Activated naive CD8-positive, alpha-beta T cell treated with anti-CD3 and anti-CD28 coated beads, Interleukin-2, amount 50 U/mL, for 16 hours (primary cell): ENCODE results near the gene PREX1.
"Not testable (repeated sequence)": the region's sequence is repeated elsewhere in the genome, so short reads cannot be mapped to it uniquely, and the experiment has no call there.

ENCODE experiments used
- DNase-seq: peaks from one replicate; pipeline ENCODE4 v3.0.0-alpha.2; 2020; ENCODE audit warnings: low read depth, low spot score

PREX1 gene

DNA sequence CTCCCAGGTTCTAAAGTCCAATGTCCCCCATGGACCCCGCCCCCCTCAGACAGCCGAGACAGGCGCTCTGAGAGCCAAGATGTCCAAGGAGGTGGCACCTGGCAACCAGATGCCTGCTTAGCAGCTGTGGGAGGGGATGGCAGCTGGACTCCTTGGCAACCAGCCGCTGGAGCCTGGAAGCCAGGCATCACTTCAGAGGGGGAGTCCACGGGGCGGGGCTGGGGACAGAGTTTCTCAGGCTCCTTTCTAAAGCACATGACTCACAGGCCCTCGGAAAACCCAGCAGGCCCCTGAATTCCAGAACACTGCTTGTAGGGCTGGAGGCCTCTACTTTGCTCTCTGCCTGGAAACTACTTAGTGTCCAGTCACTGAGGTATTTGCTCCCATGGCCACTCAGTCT, 51.5 kb downstream of the PREX1 start:
- DNase-seq, result no peak

DNA sequence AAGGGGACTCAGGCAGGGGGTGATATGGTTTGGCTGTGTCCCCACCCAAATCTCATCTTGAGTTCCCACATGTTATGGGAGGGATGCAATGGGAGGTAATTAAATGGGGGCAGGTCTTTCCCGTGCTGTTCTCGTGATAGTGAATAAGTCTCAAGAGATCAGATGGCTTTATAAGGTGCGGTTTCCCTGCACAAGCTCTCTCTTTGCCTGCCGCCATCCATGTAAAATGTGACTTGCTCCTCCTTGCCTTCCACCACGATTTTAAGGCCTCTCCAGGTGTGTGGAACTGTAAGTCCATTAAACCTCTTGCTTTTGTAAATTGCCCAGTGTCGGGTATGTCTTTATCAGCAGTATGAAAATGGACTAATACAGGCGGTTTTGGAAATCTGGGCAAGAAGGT, 52.3 kb downstream of the PREX1 start:
- DNase-seq, result not testable (repeated sequence)

DNA sequence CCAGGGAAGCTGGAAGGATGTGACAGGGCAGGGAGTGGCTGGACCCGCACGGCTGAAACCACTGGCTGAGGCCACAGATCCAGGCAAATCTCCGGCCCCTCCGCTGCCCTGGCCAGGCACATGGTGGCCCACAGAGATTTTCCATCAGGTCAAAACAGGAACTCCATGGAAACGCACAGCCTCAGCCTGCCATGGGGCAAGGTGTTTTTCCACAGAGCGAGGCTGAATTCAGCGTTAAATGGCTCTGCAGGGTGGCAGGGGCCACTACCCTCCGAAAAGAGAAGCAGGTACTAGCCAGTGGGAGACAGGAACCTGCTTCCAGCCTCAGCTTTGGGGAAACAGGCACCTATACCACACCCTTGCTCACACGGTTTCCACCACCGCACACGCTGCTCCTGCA, 53.1 kb downstream of the PREX1 start:
- no peak for DNase-seq

DNA sequence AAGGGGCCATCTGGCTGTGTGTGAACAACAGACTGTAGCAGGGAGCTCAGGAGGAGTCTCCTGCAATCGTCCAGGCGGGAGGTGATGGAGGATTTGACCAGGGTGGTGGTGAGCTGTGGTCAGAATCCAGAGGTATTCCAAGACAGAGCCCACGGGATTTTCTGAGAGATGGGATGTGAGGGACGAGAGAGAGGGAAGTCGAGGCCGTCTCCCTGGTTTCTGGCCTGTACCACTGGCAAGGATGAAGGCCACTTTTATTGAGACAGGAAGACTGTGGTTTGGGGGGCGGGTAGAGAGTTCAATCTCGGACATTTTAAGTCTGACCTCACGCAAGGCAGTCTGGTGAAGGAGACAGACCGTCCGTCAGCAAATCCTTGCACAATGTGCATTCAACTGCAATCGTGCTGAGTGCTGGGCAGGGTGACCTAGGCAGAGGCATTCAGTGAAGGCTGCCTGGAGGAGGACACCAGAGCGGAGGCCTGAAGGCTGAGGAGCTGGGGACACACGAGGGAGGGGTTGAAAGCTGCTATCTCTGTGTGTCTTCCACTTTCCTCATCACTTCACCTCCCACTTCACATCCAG, 53.9 kb downstream of the PREX1 start:
- DNase-seq, result no peak

DNA sequence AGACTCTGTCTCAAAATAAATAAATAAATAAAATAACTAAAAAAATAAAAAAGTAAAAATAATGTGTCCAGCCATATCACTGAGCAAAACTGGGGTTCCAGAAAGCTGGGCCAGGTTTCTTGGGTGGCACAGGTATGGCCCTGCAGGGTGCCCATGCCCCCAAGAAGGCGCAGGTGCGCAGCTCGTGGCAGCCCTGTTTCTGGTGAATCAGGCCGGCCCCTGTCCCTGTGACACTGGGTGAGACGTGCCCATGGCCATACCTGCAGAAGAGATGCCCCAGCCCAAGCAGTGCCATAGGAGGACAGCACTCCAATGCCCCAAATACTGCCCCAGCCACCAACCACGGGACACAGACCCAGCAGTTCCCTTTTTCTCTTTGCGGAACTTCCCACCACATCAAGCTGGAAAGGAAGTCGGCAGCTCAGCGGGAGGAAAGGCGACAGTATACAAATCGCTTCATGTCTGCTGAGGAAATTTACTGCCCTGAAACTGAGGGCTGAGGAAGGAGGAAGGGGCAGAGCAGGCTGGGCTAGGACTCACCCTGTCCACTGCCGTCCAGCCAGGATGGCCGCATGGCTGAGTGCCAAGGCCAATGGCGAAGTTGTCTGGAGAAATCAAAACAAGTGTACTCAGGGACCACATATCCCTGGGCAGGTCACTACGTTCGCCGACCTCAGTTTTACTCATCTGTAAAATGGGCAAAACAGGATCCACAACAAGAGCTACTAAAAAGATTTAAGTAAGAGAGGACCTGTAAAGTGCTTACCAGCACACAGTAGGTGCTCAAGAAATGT, 55.4 kb downstream of the PREX1 start:
- no peak for DNase-seq

DNA sequence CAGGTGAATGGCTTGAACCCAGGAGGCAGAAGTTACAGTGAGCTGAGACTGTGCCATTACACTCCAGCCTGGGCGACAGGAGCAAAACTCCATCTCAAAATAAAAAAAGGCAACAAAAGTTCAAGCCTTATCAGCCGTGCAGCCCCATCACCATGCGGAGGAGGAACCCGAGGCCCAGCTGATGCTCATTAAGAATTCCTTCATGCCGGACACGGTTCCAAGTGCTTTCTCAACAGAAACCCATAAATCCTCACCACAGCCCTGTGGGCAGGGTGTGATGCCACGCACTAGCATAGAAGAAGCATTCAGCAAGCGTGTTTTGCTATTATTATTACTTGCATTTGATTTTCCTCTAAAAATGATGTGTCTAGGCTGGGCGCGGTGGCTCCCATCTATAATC, 56.3 kb downstream of the PREX1 start:
- DNase-seq, result no peak

DNA sequence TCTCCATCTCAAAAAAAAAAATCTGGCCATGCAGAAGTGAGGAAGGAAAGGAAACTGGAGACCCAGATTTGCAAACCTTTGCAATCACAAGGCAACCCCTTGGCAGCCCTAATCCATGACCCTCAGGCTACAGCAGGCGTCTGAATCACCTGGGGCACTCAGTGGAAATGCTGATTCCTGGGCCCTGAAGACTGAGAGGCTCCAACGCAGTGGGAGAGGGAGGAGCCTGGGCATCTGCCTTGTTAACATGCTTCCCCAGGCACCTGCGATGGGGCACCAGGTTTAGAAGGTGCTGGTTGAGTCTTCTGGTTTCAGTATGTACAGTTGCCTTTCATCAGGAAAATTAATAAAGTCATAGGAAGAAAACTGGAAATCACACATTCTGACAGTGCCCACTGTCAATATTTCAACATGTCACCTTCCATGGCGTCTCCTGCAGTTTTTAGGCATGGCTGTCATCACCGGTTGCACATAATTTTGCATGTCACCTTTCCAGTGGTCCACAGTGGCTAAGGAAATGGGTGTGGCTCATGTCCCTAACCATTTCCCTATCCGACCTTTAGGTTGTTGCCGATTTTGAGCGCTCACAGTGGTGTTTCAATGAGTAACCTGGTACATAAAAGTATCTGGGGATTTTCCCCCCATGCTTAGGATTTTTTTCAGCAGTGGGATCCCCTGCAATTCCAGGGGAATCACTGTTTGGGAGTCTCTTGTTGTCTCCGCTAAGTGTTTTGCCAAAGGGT, 56.9 kb downstream of the PREX1 start:
- DNase-seq, result no peak

DNA sequence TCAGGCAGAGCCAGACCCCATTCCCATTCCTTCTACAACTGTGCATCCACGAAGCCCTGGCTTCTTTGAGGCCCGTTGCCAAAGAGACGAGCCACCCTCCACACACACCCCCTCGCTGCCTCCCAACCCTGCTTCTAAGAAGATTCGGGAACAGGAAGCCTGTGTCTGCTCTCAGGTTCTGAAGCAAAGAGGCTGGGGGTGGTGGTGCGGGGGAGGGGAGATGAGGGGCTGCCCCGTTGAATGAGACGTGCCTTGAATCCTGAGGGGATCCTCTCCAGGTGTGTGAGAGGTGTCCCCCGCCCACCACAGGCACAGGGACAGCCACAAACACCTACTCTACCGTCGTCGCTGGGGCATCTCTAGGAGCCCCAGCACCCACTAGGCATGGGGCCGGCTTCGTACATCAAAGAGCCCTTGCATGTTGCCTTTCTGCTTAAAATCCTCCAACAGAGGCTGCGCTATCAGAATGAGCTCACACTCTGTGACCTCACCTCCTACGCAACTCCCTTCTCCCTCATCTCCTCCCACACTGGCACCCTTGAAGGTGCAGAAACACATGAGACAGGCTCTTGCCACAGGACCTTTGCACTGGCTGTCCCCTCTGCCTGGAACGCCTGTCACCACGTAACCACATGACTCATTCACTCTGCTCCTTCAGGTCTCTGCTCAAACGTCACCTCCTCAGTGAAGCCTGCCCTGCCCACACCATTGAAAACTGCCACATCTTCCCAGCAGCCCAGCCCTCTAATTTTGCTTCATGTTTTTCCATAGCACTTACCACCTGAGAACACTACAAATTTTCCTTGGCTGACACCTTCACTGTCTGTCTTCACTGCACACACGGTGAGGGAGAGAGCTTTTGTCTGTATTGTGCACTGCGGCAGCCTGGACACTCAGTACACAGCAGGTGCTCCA, 58.5 kb downstream of the PREX1 start:
- peak; percentile 91 for DNase-seq

DNA sequence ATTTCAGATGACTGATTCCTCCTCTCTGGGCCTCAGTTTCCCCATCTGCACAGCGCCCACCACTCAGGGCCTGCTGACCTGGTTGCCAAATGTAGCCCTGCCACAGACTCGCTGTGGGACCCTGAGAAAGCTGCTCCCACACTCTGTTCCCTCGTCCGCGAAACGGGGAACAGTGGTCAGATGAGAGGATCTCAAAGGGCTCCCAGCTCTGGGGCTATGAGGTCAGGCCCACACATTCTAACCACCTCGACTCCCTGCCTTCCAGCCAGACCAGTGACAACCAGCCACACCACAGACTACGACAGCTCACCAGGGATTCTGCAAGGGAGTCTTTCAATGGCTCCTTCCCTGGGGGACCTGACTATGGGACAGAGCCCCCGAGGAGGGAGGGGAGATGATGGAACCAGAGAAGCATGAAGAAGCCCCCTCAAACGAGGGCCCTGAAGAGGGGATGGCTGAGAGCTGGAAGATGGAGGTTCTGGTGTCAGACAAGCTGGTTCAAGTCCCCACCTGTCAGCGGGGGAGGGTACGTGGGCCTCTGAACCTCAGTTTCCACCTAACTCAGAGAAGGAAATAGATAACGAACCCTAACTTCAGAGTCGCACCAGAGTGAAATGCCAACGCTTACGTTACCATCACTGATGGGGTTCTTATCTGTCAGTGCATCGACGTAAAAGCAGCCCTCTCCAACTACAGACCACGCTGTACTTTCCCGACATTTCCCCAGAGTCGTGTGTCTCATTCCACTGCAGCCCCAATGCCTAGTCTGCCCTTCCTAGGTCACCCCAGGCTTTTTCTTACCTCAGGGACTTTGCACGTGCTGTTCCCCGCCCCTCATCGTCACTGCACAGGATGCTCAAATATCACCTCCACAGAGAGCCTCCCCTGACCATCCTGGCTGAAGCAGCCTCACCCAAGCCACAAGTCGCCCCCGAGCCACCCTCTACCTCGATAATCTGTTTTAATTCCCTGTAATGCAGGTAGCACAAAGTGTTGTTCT, 60.5 kb downstream of the PREX1 start:
- no peak for DNase-seq

DNA sequence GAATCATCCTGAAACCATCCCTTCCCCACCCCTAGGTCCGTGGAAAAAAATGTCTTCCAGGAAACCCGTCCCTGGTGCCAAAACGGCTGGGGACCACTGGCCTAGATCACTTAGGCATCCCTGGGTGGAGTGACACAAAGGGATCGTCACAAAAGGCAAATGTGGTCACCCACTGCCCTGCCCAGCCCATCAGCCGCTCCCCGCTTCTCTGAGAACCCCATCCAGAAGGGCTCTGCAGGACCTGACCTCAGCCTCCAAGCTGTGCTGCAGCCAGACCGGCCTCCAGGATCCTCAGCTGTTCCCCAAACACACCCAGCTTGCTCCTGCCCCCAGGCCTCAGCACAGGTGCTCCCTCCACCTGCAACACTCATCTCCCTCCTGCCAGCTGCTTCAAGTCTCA, 61.6 kb downstream of the PREX1 start:
- DNase-seq, result no peak

DNA sequence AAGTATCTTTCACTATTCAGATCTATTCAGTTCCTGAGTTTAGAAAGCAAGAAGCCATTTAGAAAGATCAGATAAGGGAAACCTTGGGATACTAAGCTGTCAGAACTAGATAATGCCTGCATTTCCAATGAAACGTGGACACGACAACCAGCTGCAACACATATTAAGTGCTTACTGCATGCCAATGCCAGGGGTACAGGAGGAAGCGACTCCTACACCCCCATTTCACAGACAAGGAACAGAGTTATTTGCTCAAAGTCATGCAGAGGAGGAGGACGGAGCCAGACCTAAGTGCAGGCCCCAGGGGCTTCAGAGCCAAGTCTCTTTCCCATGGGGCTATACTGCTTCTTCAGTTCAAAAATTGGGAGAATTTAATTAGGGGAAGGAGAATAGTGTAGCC, 62.4 kb downstream of the PREX1 start:
- no peak for DNase-seq

DNA sequence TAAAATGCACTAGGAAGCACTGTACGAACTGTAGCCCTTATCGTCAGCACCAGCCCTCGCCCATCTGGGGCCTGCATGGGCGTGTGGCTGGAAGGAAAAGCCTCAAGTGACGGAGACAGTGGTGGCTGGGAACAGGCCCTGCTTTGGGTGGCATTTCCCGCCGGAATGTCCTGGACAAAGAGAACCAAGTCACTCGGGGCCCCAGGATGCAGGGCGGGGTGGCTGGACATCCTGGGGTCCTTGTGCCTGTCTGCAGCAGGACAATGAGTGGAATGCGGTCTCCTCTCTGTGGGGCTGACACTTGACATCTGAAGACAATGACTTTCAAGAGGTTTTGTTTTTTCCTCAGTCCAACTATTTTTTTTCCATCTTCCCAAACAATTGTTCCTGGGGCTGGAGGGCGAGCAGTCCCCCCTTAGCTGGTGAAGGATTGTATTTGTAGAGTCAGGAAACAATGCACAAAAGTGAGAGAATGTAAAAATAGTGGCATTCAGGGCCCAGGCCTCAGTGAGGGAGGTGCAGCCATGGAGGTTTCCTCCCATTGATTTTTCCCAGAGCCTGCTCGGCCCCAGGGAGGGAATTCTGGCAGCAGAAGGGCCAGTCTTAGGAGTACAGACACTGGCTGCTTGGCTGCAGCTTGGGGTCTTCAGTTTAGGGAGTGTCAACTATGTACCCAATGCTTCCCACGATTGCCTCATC, 64.4 kb downstream of the PREX1 start:
- no peak for DNase-seq

DNA sequence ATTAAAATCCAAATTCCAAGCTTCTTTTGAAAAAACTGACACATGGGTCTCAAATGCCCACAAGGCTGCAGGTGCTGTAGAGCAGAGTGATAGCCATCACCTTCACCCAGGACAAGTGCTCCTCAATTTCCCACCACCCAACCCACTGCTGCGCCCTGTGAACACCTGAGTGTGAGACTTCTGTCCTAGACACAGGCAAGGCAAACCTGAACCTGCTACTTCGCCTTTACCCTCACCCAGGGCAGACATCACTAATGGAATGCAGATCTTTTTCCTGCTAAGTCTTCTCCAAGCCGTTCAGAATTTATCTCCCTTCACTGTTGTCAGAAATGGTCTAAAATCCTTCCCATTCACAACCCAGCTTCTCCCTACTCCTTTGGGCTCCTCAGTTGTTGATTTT, 65.9 kb downstream of the PREX1 start:
- DNase-seq, result no peak

DNA sequence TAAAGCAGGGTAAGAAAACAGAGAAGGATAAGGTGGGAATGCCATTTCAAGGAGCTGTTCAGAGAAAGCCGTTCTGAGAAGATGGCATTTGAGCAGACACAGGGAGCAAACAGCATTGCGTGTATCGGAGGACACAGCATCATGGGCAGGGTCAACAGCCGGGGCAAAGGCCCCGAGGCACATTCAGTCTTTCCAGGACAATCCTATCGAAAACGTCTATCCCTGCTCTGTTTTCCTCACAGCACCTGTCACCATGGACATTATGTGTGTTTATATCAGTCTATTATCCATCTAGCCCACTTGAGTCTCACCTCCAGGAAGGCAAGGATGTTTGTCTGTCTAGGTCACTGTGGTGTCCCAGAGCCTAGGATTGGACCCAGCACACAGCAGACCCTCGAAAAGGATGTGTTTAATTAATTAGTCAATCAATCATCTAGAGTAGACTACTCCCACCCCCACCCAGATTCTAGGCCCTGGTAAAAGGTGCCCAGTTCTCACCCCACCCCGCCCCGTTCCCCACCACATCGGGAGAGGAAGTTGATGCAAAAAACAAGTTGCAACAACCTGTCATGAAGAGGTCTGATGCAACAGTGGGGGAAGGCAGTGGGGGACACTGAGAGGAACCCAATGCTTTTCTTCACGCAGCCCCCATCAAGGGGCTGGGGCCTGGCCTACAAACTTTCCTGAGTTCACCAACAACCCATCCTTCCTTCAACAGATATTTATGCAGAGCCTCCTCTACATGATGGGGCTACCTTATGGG, 66.6 kb downstream of the PREX1 start:
- DNase-seq, result peak; percentile 21

DNA sequence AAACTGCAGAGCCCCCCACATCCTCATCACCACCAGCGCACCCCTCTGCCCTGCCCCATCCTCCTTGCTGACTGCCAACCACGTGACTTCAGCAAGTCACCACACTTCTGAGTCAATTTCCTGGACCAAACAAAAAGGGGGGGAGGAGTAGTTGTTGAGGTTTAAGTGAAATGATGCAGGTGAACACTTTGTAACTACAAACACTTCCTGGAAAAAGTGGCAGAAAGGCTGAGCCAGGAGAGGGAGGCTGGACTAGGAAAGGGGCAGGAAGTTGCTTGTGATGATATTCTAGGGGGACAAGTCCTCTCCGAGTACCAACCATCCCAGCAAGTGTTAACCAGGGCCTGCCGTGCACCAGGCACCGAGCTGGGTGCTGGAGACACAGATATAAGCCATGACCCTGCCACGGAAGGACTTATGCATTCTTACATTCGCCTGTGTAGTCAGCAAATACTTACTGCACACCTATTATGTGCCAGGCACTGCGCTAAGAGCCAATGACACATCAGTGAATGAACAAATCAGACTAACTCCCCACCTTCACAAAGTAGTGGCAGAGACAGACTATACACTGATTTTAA, 67.3 kb downstream of the PREX1 start:
- DNase-seq, result peak; percentile 27

DNA sequence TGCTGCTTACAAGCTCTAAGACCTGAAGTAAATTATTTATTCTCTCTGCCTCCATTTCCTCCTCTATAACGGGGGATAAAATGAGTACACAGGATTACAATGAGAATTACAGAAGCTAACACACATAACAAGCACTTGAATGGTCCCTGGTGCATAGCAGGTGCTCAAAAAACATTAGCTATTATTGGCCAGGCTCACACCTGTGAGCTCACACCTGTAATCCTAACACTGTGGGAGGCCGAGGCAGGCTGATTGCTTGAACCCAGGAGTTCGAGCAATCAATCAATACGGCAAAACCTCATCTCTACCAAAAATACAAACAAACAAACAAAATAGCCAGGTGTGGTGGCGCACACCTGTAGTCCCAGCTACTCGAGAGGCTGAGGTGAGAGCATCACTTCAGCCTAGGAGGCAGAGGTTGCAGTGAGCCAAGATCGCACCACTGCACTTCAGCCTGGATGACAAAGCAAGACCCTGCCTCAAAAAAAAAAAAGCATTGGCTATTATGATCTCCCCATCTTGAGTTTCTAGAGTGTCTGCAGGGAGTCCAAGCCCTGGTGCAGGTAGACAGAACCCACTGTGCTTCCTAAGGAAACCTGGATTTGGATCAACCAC, 68.1 kb downstream of the PREX1 start:
- no peak for DNase-seq

DNA sequence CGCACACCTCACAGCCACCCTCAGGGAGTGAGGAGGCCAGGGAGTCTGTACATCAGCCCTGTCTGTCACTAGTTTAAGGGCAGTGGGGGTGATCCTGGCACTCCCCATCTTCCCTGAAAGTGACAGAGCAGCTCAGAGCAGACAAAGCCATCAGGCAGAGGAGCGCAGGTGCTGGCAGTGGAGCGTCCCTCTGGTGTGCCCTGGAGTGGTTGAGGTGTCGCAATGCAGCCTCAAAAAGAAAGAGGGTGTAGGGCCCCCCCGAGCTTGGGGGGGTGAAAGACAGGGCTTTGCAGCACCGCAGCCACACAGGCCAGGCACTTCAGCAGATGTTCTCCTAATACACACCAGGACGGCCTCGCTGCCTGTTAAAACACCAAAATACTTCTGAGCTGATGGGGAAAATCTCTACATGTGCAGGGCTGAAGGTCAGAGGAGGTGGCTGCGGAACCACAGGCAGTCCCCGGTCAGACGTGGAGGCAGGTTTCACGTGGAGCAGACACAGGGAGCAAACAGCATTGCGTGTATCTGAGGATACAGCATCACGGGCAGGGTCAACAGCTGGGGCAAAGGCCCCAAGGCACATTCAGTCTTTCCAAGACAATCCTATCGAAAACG, 69.5 kb downstream of the PREX1 start:
- DNase-seq, result no peak

DNA sequence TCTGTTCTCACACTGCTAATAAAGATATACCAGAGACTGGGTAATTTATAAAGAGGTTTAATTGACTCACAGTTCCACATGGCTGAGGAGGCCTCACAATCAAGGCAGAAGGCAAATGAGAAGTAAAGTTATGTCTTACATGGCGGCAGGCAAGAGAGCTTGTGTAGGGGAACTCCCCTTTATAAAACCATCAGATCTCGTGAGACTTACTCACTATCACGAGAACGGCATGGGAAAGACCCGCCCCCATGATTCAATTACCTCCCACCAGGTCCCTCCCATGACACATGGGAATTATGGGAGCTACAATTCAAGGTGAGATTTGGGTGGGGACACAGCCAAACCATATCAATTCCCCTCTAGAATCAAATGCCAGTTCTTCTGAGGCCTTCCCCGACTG, 71.0 kb downstream of the PREX1 start:
- DNase-seq, result not testable (repeated sequence)
